Measurements from ENCODE around the gene RANBP1. TPM values are rescaled to one million over a fixed set of nuclear protein-coding genes. Genes with fewer than 3 reads are reported as not detected.

RANBP1 gene
- polyA plus RNA-seq, 1 of the 3 experiments (the other 2 are of a cell fraction), result 502 TPM

DNA sequence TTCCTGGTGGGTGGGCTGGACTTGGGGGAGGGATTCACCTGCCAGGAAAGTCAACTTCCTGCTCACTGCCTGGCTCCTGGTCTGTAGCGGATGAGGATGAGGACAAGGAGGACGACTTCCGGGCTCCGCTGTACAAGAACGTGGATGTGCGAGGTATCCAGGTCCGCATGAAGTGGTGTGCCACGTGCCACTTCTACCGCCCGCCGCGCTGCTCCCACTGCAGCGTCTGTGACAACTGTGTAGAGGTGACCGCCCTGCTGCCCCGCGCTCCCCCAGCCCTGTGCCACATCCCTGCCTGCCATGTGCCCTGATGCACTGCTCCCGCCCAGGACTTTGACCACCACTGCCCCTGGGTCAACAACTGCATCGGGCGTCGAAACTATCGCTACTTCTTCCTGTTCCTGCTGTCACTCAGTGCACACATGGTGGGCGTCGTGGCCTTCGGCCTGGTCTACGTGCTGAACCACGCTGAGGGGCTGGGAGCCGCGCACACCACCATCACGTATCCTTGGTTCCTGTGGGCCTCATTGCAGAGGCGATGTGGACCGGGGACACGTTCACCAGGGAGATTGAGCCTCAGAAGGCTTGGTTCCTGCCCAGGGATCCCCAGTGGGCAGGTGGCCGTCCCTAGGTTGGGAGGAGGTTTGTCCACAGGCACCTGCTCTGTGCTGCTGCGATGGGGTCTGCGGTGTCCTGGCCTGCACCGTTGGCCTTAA, 23.6 kb downstream of the RANBP1 start:
- Histone ChIP-seq H3K9me3 (no peaks in the 10 kb centered on the region), H2AFZ (ENCODE audit: low read depth) (no peak overlapping the region), H3K27me3 (ENCODE audit: insufficient read depth) (no peaks in the 10 kb centered on the region), H3K9ac (no peak overlapping the region), H3K4me3 (ENCODE audit: low read depth in 2 of 2, low read length in 1 of 2) (no peak overlapping the region), H3K27ac (ENCODE audit: low read depth in 2 of 2, low read length in 1 of 2) (no peak overlapping the region), H3K4me1 (ENCODE audit: control insufficient read depth in 1 of 2, insufficient read depth in 2 of 2, low read depth in 1 of 2, low read length in 1 of 2) (peaks cover 0 to 41% of the 10 kb centered on the region in 2 experiments; a peak in 1 of 4 replicates), H4K20me1 (ENCODE audit: insufficient read depth) (peaks cover 55% of the 10 kb centered on the region), H3K36me3 (replicated peaks in 1 of 2; ENCODE audit: control insufficient read depth in 1 of 2, insufficient read depth in 2 of 2, low read length in 1 of 2) (peaks cover 0 to 12% of the 10 kb centered on the region in 2 experiments), H3F3A (replicated peaks; ENCODE audit: insufficient read depth) (no peaks in the 10 kb centered on the region), H3K9me2 (no peaks in the 10 kb centered on the region), H3K4me2 (no peak overlapping the region), H3K79me2 (ENCODE audit: insufficient read depth) (peaks cover 48% of the 10 kb centered on the region)
- no peak for DNase-seq
- CTCF ChIA-PET, result interaction anchor here (0.8 to 1.8 kb wide), 4 partner anchors 16 to 147 kb away, joined by 3 to 5 read pairs (median 4); no protein-coding TSS in a partner anchor
- no peak for TF ChIP-seq SIN3A (IDR thresholded peaks at IDR 0.05; ENCODE audit: borderline replicate concordance, low read depth, low read length)
- no peak for TF ChIP-seq CHD2 (IDR thresholded peaks at IDR 0.05; ENCODE audit: low read length, partially characterized antibody)
- TF ChIP-seq GABPA (IDR thresholded peaks at IDR 0.05; ENCODE audit: low read depth), result no peak
- TF ChIP-seq EZH2phosphoT487 (IDR thresholded peaks at IDR 0.05; ENCODE audit: borderline replicate concordance, low read depth), result no peak
- no peak for TF ChIP-seq TEAD4 (IDR thresholded peaks at IDR 0.05; ENCODE audit: borderline replicate concordance, insufficient read depth)
- TF ChIP-seq, protein P1, sequence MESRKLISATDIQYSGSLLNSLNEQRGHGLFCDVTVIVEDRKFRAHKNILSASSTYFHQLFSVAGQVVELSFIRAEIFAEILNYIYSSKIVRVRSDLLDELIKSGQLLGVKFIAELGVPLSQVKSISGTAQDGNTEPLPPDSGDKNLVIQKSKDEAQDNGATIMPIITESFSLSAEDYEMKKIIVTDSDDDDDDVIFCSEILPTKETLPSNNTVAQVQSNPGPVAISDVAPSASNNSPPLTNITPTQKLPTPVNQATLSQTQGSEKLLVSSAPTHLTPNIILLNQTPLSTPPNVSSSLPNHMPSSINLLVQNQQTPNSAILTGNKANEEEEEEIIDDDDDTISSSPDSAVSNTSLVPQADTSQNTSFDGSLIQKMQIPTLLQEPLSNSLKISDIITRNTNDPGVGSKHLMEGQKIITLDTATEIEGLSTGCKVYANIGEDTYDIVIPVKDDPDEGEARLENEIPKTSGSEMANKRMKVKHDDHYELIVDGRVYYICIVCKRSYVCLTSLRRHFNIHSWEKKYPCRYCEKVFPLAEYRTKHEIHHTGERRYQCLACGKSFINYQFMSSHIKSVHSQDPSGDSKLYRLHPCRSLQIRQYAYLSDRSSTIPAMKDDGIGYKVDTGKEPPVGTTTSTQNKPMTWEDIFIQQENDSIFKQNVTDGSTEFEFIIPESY (IDR thresholded peaks at IDR 0.05; ENCODE audit: borderline replicate concordance, low read depth), result no peak
- TF ChIP-seq FOSL2 (IDR thresholded peaks at IDR 0.05; ENCODE audit: borderline replicate concordance, low read depth), result no peak
- TF ChIP-seq FOXM1 (IDR thresholded peaks at IDR 0.05; ENCODE audit: low read depth), result no peak
- TF ChIP-seq RAD21 (IDR thresholded peaks at IDR 0.05; ENCODE audit: low read length), result no peak
- TF ChIP-seq, protein P2, sequence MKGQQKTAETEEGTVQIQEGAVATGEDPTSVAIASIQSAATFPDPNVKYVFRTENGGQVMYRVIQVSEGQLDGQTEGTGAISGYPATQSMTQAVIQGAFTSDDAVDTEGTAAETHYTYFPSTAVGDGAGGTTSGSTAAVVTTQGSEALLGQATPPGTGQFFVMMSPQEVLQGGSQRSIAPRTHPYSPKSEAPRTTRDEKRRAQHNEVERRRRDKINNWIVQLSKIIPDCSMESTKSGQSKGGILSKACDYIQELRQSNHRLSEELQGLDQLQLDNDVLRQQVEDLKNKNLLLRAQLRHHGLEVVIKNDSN (IDR thresholded peaks at IDR 0.05; ENCODE audit: borderline replicate concordance, low read depth), result no peak
- POLR2A ChIA-PET, result interaction anchor here (0.9 kb wide), 1 partner anchor 8 kb away, joined by 3 read pairs; the partner anchor contains the start of gene ZDHHC8
- WGBS (ENCODE audit: low lambda C conversion rate), result 97% methylated on average over 31 of the region's 36 CpGs

DNA sequence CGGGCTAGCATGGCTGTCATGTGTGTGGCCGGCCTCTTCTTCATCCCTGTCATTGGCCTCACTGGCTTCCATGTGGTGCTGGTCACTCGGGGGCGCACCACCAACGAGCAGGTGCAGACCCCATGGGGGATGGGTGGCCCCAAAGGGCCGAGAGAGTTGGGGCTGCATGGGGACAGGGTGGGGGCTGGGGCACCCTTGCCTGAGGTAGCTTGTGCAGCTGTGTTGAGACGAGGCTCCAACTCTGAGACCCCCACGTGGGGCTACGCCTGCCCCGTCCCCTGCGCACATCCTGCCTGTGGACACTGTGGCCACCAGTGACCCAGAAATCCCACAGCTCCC, 24.2 kb downstream of the RANBP1 start:
- TF ChIP-seq RCOR1 (IDR thresholded peaks at IDR 0.05; ENCODE audit: low read length) (no peak), RXRA (IDR thresholded peaks at IDR 0.05; ENCODE audit: borderline replicate concordance, low read depth) (no peak)
- Histone ChIP-seq H3K4me3 (ENCODE audit: low read depth in 2 of 2, low read length in 1 of 2) (no peak overlapping the region), H3K9me2 (no peaks in the 10 kb centered on the region), H2AFZ (ENCODE audit: low read depth) (no peak overlapping the region), H3K9me3 (no peaks in the 10 kb centered on the region), H3F3A (replicated peaks; ENCODE audit: insufficient read depth) (no peaks in the 10 kb centered on the region), H3K4me2 (no peak overlapping the region), H3K27me3 (ENCODE audit: insufficient read depth) (no peaks in the 10 kb centered on the region), H4K20me1 (ENCODE audit: insufficient read depth) (peaks cover 50% of the 10 kb centered on the region), H3K4me1 (ENCODE audit: control insufficient read depth in 1 of 2, insufficient read depth in 2 of 2, low read depth in 1 of 2, low read length in 1 of 2) (peaks cover 0 to 36% of the 10 kb centered on the region in 2 experiments; a peak in 1 of 4 replicates), H3K27ac (ENCODE audit: low read depth in 2 of 2, low read length in 1 of 2) (no peak overlapping the region), H3K9ac (no peak overlapping the region), H3K79me2 (ENCODE audit: insufficient read depth) (peaks cover 42% of the 10 kb centered on the region), H3K36me3 (replicated peaks in 1 of 2; ENCODE audit: control insufficient read depth in 1 of 2, insufficient read depth in 2 of 2, low read length in 1 of 2) (peaks cover 0 to 14% of the 10 kb centered on the region in 2 experiments)
- no peak for DNase-seq
- WGBS (ENCODE audit: low lambda C conversion rate), result 87% methylated on average over 4 of the region's 11 CpGs
- CTCF ChIA-PET, result interaction anchor here (0.8 kb wide), 1 partner anchor 127 kb away, joined by 3 read pairs; no protein-coding TSS in a partner anchor
- POLR2A ChIA-PET, result no interaction called here

Measured in SK-N-SH (cell line).